GF-D8 (cell line): Measurements from ENCODE around the gene GRM3.
"Not testable (repeated sequence)": the region's sequence is repeated elsewhere in the genome, so short reads cannot be mapped to it uniquely, and the experiment has no call there.

Source experiments
- DNase-seq: peaks from one replicate; lab custom pipeline; 2025; lab: John Stamatoyannopoulos, UW

GRM3 gene

GRCh38 chr7:86643561-86644281 lies at the start of gene GRM3:
TSS of gene GRM3 (plus strand) at chr7:86643909. CDS start at chr7:86765146, 121,237 bp downstream.
- DNase-seq: no peak

GRCh38 chr7:86598311-86598710 lies 45.4 kb upstream of the GRM3 start:
- no peak for DNase-seq

GRCh38 chr7:86598721-86599120 lies 45.0 kb upstream of the GRM3 start:
- DNase-seq: no peak

- no peak for DNase-seq
These were observed 43.0 kb upstream of the GRM3 start for GRCh38 chr7:86600506-86601290.

GRCh38 chr7:86615711-86616110 lies 28.0 kb upstream of the GRM3 start:
- DNase-seq: not testable (repeated sequence)

- DNase-seq: no peak
These were observed 844 bp downstream of the GRM3 start for GRCh38 chr7:86644282-86645224.

GRCh38 chr7:86645225-86645608 lies 1.5 kb downstream of the GRM3 start:
- no peak for DNase-seq

- no peak for DNase-seq
These were observed 2.1 kb downstream of the GRM3 start for GRCh38 chr7:86645676-86646276.

- DNase-seq: no peak
These were observed 3.8 kb downstream of the GRM3 start for GRCh38 chr7:86647385-86648094.

GRCh38 chr7:86648169-86648568 lies 4.5 kb downstream of the GRM3 start:
- DNase-seq: no peak

- no peak for DNase-seq
These were observed 10.4 kb downstream of the GRM3 start for GRCh38 chr7:86653919-86654659.

GRCh38 chr7:86657948-86658347 lies 14.2 kb downstream of the GRM3 start:
- DNase-seq: no peak

- no peak for DNase-seq
These were observed 17.3 kb downstream of the GRM3 start for GRCh38 chr7:86660950-86661462.

- no peak for DNase-seq
These were observed 20.8 kb downstream of the GRM3 start for GRCh38 chr7:86664486-86664885.

- DNase-seq: no peak
These were observed 21.3 kb downstream of the GRM3 start for GRCh38 chr7:86664991-86665390.

GRCh38 chr7:86665669-86666068 lies 22.0 kb downstream of the GRM3 start:
- no peak for DNase-seq

GRCh38 chr7:86667732-86668131 lies 24.0 kb downstream of the GRM3 start:
- DNase-seq: no peak

GRCh38 chr7:86668315-86668714 lies 24.6 kb downstream of the GRM3 start:
- DNase-seq: no peak

GRCh38 chr7:86687831-86688230 lies 44.1 kb downstream of the GRM3 start:
- no peak for DNase-seq

GRCh38 chr7:86689363-86689762 lies 45.7 kb downstream of the GRM3 start:
- no peak for DNase-seq
